Left kidney (tissue), 2 donors: Measurements from ENCODE around the gene GLIPR1. TPM values are rescaled to one million over a fixed set of nuclear protein-coding genes. Genes with fewer than 3 reads are reported as not detected.
"Not testable (repeated sequence)": the region's sequence is repeated elsewhere in the genome, so short reads cannot be mapped to it uniquely, and the experiment has no call there.

Source experiments
- DNase-seq: peaks from one replicate; pipeline ENCODE4 v3.0.0-alpha.2; 2013
- polyA plus RNA-seq: library from polyadenylated mRNA; unstranded; fragments of 120-200 nt; gene quantifications from one replicate; pipeline ENCODE4 v1.2.1, GENCODE V29; 2013; ENCODE audit not compliant: insufficient read length

Gene GLIPR1
- polyA plus RNA-seq, 1 donor: 19.4 TPM

DNA sequence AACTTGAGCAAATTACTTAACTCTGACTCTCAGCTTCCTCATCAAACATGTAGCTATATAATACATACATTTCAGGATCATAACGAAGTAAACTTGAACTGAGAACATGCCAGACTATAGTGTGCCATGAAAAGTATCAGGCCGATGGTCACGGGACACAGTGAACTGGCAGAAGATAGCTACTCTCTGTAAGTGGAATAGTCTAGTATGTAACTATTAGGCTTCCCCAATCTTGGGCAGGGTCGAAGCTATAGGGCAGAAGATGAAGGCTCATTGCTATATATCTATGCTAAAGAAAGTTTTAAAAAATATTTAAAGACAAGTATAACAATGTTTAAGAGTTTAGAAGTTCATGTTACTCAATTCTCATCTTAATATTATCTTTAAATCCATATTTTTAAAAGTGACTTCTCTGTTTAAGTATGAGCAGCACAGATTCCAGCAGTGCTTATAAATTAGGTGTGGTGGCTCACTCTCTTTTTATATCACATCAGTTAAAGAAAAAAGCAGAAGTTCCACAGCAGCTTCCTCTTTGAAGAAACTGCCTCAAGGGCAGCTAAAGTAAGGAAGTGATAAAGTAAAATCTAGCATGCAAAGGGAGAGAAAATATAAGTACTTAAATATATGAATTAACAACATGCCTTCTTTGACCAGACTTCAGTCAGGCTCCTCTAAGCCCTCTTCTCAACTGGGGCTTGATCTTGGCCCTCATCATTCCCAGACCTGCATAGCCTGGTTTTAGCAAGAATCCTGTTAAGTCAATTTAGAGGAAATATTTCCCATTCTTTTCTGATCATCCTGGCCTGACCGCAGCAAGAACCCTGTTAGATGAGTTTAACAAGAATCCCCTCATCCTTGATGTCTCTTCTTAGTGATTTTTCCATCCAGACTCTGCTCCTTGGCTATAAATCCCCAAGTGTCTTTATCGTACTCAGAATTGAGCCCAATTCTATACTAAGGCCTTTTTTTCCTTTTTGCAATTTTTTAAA, 8.4 kb upstream of the GLIPR1 start:
- no peak for DNase-seq

GRCh38 chr12:75474116-75474515, 6.4 kb upstream of the GLIPR1 start:
- DNase-seq: no peak

GRCh38 chr12:75476071-75476470, 4.5 kb upstream of the GLIPR1 start:
- no peak for DNase-seq

GRCh38 chr12:75477137-75477536, 3.4 kb upstream of the GLIPR1 start:
- no peak for DNase-seq

DNA sequence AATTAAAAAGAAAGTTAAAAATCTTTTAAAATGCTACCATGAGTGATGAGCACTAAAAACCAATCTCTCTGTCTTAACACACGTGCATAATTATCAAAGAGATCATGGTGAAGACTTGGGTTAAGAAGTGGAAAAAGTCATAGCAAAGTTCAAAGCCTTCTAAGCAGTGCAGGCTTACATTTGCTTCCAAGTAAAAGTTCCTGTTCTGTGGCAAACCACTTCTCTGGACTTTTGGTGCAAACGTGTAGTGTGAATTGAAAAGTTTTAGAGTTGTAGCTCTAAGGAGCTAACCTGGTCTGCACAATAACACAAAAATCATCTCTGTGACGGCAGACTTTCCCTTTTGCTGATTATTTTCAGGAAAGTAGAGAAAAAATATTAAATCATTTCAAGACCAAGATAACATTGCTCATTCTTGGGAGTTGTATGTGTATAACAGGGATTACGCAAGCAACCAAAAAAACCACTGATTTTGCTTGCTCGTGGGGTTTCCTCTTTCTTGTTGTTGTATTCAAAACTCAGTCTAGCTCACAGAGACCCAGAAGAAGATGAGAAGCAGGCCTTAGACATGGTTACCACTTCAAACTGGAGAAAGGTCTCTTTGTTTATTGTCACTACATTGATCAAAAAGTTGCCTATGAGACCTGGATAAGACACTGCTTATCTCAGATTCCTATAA, 2.3 kb upstream of the GLIPR1 start:
- DNase-seq: no peak

DNA sequence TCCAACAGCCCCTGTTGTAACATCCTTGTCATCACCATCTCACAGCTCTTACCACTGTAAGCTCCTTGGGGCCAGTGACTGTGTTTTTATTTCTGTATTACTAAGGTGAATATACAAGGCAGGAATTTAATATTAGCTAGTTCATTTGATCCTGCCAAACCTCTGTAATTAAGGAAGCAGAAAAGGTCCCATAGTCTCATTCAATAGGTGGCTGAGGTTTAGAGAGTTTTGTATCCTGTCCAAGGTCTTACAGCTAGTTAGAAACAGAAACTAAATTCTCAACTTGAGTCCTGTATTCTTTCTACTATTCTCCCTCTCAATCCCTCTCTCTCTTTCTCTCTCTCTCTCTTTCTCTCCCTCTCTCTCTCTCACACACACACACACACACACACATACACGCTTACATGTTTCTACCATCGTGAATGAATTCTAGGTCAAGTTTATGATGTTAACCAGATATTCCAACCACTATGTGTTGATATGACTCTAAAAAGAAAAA, 543 bp upstream of the GLIPR1 start:
- no peak for DNase-seq

DNA sequence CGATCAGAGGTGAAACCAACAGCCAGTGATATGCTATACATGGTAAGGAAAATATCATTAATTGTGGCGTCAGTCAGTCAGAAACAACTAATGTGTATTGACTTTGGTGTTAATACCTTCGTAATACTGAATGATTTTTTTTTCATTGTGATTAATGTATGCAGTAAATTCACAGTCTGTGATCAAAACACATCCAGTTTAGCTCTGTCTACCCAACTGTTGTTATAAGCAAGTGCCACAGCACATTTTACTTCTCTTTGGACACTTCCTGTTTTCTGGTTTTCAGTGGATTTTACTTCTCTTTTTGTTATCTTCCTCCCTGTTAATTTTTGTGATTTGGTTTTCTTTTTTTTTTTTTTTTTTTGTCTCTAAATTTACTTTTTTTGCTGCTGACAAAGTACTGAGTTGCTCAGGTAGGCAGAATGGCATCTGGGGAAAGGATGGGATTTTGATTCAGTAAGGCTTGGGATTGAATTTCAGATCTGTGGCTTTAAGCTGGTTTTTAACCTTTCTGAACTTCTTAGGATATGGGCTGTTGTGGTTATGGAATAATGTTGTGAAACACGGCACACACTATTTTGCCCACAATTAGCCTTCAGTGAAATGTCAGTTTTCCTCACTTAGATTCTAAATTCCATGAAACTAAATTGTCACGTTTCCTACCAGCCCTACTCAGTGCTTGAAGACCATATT, 604 bp downstream of the GLIPR1 start:
- DNase-seq: no peak

DNA sequence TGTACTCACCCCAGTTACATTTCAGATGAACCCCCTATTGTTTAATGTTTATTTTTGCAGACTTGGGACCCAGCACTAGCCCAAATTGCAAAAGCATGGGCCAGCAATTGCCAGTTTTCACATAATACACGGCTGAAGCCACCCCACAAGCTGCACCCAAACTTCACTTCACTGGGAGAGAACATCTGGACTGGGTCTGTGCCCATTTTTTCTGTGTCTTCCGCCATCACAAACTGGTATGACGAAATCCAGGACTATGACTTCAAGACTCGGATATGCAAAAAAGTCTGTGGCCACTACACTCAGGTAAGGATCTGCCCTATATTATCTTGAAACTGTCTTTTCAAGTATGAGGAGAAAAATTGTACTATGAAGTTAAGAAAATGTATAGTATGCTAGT, 1.2 kb downstream of the GLIPR1 start:
- DNase-seq: no peak

- DNase-seq: no peak
Observed at GRCh38 chr12:75482646-75483045, 2.1 kb downstream of the GLIPR1 start.

GRCh38 chr12:75483431-75483830, 2.9 kb downstream of the GLIPR1 start:
- DNase-seq: no peak

- DNase-seq: not testable (repeated sequence)
Observed at GRCh38 chr12:75484450-75484849, 3.9 kb downstream of the GLIPR1 start.

- DNase-seq: no peak
Observed at GRCh38 chr12:75487308-75487707, 6.8 kb downstream of the GLIPR1 start.

GRCh38 chr12:75488553-75488952, 8.0 kb downstream of the GLIPR1 start:
- DNase-seq: no peak

- no peak for DNase-seq
Observed at GRCh38 chr12:75489187-75489586, 8.6 kb downstream of the GLIPR1 start.

GRCh38 chr12:75489613-75490210, 9.2 kb downstream of the GLIPR1 start:
- no peak for DNase-seq

DNA sequence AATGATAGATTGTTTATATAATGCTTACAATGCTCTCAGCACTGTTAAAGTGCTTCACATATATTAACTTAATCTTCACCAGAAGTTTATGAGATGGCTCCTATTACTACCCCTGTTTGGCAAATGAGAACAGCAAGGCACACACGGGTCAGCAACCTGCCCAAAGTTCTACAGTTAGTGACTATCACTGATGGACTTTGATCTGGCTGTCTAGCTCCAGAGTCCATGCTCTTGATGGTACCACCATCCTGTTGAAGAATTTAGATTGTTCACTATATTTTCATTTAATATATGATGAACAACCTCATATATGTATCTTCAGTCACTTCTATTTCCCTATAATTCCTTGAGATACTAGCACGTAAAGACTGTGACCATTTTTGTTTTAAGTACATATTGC, 10.6 kb downstream of the GLIPR1 start:
- no peak for DNase-seq

DNA sequence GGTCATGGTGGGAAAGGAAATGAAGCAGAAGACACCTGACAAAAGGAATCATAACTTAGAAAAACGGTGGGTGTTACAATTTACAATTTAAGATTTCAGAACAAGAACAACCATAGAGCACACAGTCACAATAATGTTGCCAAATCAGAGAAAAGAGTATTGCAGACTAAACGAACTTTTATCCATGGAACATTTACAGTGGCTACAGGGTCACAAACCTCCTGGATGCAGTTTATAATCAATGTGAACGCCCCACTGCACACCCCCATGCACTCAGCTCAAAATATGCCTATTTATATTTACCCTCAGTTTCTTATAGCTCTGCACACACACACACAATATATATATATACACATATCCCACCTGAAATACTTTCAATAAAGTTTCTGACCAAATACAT, 22.9 kb downstream of the GLIPR1 start:
- no peak for DNase-seq

DNA sequence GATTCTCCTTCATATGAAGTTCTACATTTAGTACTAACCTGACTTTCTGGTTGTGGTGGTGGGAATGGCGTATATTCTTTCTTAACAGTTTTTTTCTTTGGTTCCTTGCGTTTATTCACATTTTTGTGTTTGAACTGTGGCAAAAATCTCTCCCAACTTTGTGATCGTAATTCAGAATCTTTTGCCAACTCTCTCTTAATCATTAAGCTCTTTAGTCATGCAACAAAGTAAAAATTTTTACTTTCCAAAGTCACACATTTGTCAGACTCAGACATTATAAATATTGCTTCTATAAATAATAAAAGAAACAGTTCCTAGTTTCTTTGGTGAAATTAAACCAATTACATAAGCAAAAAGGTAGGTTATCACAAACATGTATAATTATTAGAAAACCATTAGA, 23.3 kb downstream of the GLIPR1 start:
- DNase-seq: no peak

DNA sequence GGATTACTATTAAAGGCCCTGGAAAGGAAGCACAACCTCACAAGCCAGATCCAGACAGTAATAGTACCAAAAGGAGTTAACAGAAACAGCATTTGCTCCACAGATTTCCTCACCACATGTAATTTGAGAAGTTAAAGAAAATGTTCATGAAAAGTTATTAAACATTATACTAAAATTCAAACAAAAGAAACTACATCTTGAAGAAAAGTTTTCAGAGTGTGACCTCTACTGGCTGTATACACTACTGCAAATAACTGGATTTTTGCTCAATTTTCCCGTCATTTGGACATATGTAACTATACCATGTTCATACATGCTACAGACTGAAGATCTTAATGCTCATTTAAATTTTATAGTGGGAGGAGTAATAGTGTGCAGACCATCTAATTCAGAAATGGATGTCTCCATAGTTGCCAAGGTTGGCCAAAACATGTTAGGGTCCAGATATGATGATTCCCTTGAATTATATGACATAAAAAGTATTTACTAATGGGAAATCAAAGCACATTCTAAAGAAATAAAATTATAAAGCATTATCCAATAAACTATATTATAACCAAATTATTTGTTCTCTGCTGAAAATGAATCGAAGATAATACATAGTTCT, 25.3 kb downstream of the GLIPR1 start:
- DNase-seq: no peak

GRCh38 chr12:75507086-75507485, 26.5 kb downstream of the GLIPR1 start:
- no peak for DNase-seq

DNA sequence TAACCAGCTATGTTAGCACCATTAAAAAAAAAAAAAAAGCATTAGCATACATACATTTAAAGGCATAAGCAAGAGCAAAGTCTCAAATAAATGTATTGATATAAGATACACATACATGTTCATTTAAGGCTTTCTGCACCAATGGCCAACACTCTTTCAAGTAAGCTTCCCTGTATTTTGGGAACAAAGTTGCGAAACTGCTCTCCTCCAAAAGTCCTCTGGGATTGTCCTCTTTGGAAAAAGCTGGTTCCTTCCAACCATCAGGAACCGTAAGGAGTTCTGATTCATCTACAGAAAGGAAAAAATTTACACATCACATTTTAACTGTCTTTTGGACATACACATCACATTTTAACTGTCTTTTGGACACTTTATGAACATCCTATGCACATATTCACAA, 27.6 kb downstream of the GLIPR1 start:
- no peak for DNase-seq

DNA sequence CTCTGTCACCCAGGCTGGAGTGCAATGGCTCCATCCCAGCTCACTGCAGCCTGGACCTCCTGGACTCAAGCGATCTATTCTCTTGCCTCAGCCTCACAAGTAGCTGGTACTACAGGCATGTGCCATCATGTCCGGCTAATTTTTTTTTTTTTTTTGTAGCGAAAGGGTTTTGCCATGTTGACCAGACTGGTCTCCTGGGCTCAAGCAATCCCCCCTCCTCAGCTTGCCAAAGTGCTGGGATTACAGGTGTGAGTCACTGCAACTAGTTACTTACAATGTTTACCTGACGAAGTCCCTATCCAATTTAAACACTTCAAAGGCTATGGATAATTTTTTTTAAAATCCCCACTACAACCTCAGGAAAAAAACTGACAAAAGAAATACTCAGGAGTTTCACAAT, 29.1 kb downstream of the GLIPR1 start:
- DNase-seq: no peak
